Mucosa of stomach (tissue), 1 donor: ENCODE results near the gene KCNK15.

ENCODE experiments used
- H3K27me3 ChIP-seq: one replicate; pipeline ENCODE4 v1.7.0; 2013; ENCODE audit warnings: mild to moderate bottlenecking, low read length; ENCODE audit not compliant: control insufficient read depth, insufficient read depth
- H3K36me3 ChIP-seq: one replicate; pipeline ENCODE4 v1.7.0; 2013; ENCODE audit warnings: low read length; ENCODE audit not compliant: control insufficient read depth, insufficient read depth
- H3K4me1 ChIP-seq: one replicate; pipeline ENCODE4 v1.7.0; 2013; ENCODE audit warnings: mild to moderate bottlenecking, low read length; ENCODE audit not compliant: control insufficient read depth, insufficient read depth
- H3K4me3 ChIP-seq: one replicate; pipeline ENCODE4 v1.7.0; 2013; ENCODE audit warnings: low read length
- H3K9ac ChIP-seq: one replicate; pipeline ENCODE4 v1.7.0; 2013; ENCODE audit warnings: mild to moderate bottlenecking, low read length, moderate library complexity
- H3K9me3 ChIP-seq: one replicate; pipeline ENCODE4 v1.7.0; 2013; ENCODE audit warnings: mild to moderate bottlenecking, low read length, moderate library complexity; ENCODE audit not compliant: control insufficient read depth
- donor health status: Pancreatic carcinoma.

KCNK15 gene

DNA sequence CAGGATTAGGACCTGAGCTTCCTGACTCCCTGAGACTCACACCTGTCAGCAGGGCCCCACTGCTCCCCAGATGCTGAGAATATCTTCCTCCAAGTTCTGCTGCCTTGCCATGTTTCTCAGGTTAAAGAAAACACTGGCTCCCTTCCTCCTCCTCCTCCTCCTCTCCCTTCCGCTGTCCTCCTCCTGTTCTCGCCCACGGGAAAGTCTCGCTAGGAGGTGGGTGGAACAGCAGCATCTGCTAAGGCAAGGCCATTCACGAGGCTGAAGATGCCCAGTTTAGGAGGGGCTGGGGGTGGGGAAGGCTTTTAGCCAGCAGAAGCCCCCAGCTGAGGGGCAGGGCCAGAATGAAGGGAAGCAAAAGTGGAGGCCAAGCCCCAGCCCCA is 23.8 kb downstream of the KCNK15 start:
- no peak overlapping the region for H3K9ac ChIP-seq
- H3K36me3 ChIP-seq = no peaks in the 10 kb centered on the region
- H3K4me3 ChIP-seq = no peak overlapping the region
- H3K9me3 ChIP-seq = no peaks in the 10 kb centered on the region
- H3K27me3 ChIP-seq = no peaks in the 10 kb centered on the region
- peaks cover 11% of the 10 kb centered on the region for H3K4me1 ChIP-seq

DNA sequence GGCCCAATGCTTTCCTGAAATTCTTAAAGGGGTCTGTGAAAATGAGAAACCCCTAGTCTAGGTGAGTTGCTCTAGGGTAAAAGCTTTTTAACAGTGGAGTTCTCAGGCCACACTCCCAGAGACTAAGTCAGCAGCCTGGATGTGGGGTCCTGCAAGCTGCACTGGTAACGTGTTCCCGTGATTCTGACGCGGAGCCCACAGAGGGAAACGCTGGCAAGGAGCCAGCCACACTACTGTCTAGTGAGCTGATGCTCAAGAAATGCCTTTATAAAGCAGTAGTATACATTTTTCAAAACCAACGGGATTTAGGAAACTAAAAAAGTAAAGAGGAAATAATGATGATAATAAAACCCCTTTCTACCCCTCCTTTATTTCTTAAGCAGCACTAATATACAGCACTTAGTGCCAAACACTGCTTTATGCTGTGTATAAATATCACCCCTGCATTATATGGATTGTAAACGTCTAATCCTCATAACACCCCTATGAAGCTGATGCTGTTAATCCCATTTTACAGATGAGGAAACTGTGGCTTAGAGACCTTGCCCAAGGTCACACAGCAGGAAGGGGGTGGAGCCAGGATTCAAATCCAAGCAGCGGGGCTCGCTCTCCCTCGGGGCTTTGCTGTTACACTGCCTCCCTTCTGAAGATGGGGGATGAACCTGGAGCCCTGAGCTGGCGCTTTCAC is 25.0 kb downstream of the KCNK15 start:
- no peaks in the 10 kb centered on the region for H3K9me3 ChIP-seq
- H3K4me1 ChIP-seq = peaks cover 10% of the 10 kb centered on the region
- no peak overlapping the region for H3K9ac ChIP-seq
- no peaks in the 10 kb centered on the region for H3K36me3 ChIP-seq
- no peak overlapping the region for H3K4me3 ChIP-seq
- H3K27me3 ChIP-seq = no peaks in the 10 kb centered on the region

DNA sequence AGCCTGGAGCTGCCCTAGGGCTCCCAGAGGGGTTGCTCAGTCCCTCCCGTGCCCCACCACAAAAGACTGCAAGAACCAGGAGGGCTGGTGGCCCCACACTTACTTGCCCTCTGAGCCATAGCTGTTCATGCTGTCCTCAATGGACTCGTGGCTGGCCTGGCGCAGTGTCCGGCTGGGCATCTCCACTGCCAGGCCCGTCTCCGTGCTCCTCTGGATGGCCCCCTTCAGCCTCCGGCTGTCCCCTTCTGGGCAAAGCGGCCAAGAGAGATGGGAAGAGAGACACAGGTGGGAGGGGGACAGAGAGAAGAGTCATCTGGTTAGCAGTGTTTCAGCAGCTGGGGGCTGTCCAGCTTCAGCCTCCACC is 25.5 kb downstream of the KCNK15 start:
- Histone ChIP-seq H3K27me3 (no peaks in the 10 kb centered on the region), H3K9me3 (no peaks in the 10 kb centered on the region), H3K4me3 (no peak overlapping the region), H3K9ac (no peak overlapping the region), H3K36me3 (no peaks in the 10 kb centered on the region), H3K4me1 (peaks cover 4% of the 10 kb centered on the region)

DNA sequence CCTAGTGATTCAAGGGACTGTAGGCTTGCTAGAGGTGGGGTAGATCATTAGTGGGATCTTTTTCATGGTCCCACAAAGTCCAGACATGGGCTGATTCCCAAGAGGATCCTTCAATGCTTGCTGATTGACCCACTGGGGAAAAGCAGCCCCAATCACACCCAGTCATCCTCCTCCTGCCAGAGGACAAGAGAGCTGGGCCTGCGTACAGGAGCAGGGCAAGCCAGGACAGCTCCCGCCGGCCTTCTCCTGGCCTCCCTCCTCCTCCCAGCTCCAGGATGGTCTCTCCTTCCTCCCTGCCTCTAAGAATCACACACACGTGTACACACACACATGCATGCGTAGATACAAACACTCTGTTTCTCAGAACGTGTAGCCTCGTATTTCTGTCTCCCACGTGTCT is 27.0 kb downstream of the KCNK15 start:
- Histone ChIP-seq H3K9me3 (no peaks in the 10 kb centered on the region), H3K4me1 (no peaks in the 10 kb centered on the region), H3K4me3 (no peak overlapping the region), H3K27me3 (no peaks in the 10 kb centered on the region), H3K36me3 (no peaks in the 10 kb centered on the region), H3K9ac (no peak overlapping the region)

DNA sequence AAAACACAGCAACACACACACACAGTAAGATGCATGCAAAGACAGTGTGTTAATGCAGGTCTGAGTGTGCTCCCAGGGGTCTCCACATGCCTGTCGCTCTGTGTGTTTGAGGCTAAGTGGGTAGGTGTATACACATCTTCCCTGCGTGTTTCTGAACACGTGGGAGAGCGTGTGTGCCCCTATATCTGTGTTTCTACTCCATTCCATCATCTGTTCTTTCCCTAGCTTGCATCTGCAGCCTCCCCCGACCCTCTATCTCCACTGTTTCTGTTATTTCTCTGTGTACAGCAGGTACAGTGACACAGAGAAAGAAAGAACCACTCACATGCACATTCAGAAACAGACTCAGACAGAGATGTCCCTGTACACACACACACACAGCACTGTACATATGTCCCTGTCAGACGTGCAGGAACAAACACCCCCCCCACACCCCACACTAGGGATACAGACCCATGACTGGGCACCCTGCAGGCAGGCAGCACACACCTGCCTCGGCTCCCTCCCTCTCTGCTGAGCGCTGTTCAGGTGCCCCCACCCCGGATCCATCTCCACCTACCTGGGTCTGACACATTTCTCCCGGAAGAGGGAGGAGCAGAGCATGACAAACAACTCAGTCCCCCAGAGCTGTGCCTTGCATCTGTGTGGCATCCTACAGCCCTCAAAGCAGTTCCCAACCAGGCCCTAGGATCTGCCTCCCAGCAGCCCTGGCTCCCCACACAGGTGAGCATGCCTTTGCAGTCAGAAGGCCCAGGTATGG is 27.6 kb downstream of the KCNK15 start:
- H3K9me3 ChIP-seq = no peaks in the 10 kb centered on the region
- H3K36me3 ChIP-seq = no peaks in the 10 kb centered on the region
- no peak overlapping the region for H3K9ac ChIP-seq
- no peaks in the 10 kb centered on the region for H3K27me3 ChIP-seq
- no peak overlapping the region for H3K4me3 ChIP-seq
- no peaks in the 10 kb centered on the region for H3K4me1 ChIP-seq

DNA sequence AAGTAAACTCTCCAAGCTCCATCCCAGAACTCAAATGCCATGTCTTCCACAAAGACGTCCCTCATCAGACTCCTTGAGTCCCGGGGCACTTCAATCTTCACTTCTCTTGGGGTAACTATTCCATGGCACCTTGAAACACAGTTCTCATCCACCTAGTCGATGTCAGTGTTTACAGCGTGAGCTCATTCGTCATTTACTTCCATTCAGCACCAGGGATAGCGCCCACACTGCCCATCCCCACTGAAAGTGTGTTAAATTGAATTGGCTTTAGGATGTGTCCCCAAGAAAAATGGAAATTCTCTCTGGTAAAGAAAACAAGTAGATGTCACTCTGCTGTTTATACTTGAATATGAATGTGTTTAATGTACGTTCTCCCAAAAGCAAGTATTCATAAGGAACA is 31.3 kb downstream of the KCNK15 start:
- Histone ChIP-seq H3K9ac (no peak overlapping the region), H3K36me3 (no peaks in the 10 kb centered on the region), H3K9me3 (no peaks in the 10 kb centered on the region), H3K27me3 (no peaks in the 10 kb centered on the region), H3K4me3 (no peak overlapping the region), H3K4me1 (no peaks in the 10 kb centered on the region)

DNA sequence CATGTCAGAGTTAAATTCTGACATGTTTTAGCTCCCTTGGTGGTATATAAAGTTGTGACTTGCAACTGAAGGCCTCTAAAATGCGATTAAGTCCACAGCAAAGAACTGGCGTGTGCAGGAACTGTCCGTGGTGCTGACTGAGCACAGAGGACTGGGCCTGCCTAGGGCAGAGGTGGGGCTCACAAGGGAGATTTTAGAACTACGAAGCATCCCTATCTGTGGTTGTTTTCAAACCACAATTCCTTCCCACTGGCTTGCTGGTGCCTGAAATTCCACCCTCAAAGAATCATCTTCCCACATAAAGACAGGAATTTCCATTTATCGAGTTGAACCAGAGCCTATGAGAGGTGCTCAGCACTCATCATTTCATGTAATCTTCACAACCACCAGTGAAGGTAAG is 34.6 kb downstream of the KCNK15 start:
- Histone ChIP-seq H3K4me3 (no peak overlapping the region), H3K27me3 (peaks cover 7% of the 10 kb centered on the region), H3K36me3 (no peaks in the 10 kb centered on the region), H3K4me1 (no peaks in the 10 kb centered on the region), H3K9me3 (no peaks in the 10 kb centered on the region), H3K9ac (no peak overlapping the region)

DNA sequence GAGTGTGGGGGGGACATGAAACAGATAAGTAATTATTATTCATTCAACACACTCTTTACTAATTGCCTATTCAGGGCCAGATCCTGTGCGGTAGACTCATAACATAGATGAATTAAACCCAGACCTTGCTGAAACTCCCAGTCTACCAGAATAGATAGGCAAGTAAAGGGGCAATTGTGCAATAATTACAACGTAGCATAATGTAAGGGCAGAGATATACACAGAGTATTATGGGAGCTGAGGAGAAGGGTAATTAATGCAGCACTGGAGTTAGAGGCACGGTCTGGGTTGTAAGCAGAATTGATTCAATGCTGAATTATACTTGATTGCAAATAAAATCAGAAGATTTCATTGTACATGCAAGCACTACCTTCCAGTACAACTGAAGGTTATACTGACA is 35.5 kb downstream of the KCNK15 start:
- Histone ChIP-seq H3K9me3 (no peaks in the 10 kb centered on the region), H3K27me3 (peaks cover 7% of the 10 kb centered on the region), H3K36me3 (no peaks in the 10 kb centered on the region), H3K4me1 (no peaks in the 10 kb centered on the region), H3K4me3 (no peak overlapping the region), H3K9ac (no peak overlapping the region)

DNA sequence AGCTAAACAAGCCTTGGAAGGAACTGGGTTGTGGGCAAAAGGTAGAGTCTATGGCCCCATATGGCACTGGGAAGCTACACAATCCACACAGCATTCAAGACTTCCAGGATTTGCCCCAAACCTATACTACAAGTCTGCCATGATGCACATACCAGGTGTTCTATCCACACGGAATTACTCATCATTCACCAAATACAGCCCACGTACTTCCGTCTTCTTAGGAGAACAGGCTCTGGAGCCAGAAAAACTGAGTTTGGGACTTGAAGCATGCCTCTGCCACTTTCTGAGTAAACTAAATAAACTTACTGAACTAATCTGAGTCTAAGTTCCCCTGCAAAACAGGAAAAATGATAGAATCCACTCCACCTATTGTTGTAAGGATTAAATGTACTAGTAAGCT is 36.1 kb downstream of the KCNK15 start:
- Histone ChIP-seq H3K9ac (no peak overlapping the region), H3K4me1 (no peaks in the 10 kb centered on the region), H3K9me3 (no peaks in the 10 kb centered on the region), H3K4me3 (no peak overlapping the region), H3K27me3 (peaks cover 7% of the 10 kb centered on the region), H3K36me3 (no peaks in the 10 kb centered on the region)

DNA sequence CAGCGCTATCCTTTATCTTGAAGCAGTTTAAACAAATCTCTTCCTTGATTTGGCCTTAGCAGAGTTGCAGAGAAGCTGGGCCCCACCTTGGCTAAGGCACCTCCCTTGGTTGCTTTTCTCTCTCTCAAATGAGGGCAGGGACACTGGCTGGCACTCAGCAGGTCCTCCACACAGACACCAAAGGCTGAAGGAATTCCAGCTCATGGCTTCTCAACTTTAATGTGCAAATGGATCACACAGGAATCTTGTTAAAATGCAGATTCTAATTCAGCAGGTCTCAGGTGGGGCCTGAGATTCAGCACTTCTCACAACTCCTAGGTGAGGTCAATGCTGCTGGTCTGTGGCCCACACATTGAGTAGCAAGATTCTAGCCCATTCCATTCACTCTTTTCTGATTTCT is 39.0 kb downstream of the KCNK15 start:
- Histone ChIP-seq H3K4me1 (no peaks in the 10 kb centered on the region), H3K36me3 (no peaks in the 10 kb centered on the region), H3K27me3 (peaks cover 7% of the 10 kb centered on the region), H3K9ac (no peak overlapping the region), H3K9me3 (no peaks in the 10 kb centered on the region), H3K4me3 (no peak overlapping the region)

DNA sequence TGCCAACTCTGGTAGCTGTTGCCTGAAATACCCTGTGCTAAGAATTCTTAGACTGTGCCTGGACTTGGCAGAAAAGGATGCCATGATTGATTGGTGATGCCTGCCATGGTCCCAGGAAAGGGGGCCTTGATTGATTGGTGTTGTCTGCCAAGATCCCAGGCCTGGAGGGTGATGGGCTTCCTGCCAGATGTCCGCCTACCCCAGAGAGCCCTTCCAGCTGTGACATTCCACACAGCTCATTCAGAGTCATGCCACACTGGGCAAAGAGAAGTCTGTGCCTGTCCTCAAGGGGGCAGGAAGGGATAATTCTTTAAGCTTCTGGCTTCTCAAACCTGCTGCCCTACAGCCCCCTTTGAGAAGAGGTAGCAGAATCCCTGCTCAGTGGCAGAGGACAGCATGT is 40.1 kb downstream of the KCNK15 start:
- Histone ChIP-seq H3K36me3 (no peaks in the 10 kb centered on the region), H3K9ac (no peak overlapping the region), H3K4me3 (no peak overlapping the region), H3K4me1 (no peaks in the 10 kb centered on the region), H3K27me3 (peaks cover 7% of the 10 kb centered on the region), H3K9me3 (no peaks in the 10 kb centered on the region)

DNA sequence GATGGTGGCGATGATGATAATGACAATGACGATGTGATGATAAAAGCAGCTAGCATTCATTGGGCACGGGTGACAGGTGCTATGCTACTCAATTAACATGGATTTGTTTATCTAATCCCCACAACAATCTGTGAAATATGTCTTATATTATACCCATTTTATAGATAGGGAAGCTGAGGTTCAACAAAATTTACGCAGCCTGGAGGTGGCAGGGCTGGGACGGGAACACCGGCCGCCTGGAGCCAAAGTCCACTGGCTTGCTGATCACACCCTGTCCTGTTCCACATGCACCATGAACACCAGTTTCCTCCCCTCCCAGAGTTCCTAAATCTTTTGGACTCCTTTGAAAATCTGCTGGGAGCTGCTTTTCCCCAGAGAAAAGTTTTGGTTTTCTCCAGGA is 41.6 kb downstream of the KCNK15 start:
- no peak overlapping the region for H3K9ac ChIP-seq
- H3K9me3 ChIP-seq = no peaks in the 10 kb centered on the region
- no peaks in the 10 kb centered on the region for H3K36me3 ChIP-seq
- H3K4me1 ChIP-seq = no peaks in the 10 kb centered on the region
- H3K4me3 ChIP-seq = no peak overlapping the region
- H3K27me3 ChIP-seq = peaks cover 7% of the 10 kb centered on the region
